A549 (cell line): ENCODE measurements around the gene SF3B4. TPM values are rescaled to one million over a fixed set of nuclear protein-coding genes. Genes with fewer than 3 reads are reported as not detected.

ENCODE experiments used
- ATAC-seq, 2 experiments: fragments of 200-7000 bp in 1 of 2; fragments of >200 bp in 1 of 2; cut with Nextera tagmentation in 1 of 2; cut with Tn5 transposase in 1 of 2; 3 replicates each; pipeline versions ENCODE4 v1.8.0 to v1.9.1; 2018 to 2020; ENCODE audit warnings: mild to moderate bottlenecking in 1 of 2, moderate library complexity in 1 of 2
- CTCF ChIA-PET: fragments of 300-600 bp; sonication (Branson Sonifier 250); formaldehyde crosslinking; extraction: SDS; loops from one replicate; lab custom pipeline; 2021; ENCODE audit warnings: antibody characterized with exemption, inconsistent platforms; lab: Yijun Ruan, JAX
- POLR2A ChIA-PET: fragments of 350-600 bp; formaldehyde crosslinking; extraction: SDS; loops from one replicate; lab custom pipeline; 2021; ENCODE audit warnings: antibody characterized with exemption, inconsistent platforms; lab: Yijun Ruan, JAX
- DNase-seq, 2 experiments: peaks; one replicate each; pipeline versions ENCODE4 v3.0.0 to v3.0.0-alpha.2; 2011 to 2016; ENCODE audit warnings: low read depth in 1 of 2, low spot score in 1 of 2
- FAIRE-seq: peaks from 2 replicates; lab custom pipeline; 2011; peaks lifted over from hg19 to GRCh38; lab: Jason Lieb, UNC
- H3K27ac ChIP-seq, 2 experiments: fragments of >200 bp; sonication (Bioruptor Twin); formaldehyde crosslinking; 3 replicates each; pipeline ENCODE4 v1.5.1; 2016 to 2017
- H3K4me1 ChIP-seq: fragments of >200 bp; sonication (Bioruptor Twin); formaldehyde crosslinking; 3 replicates; pipeline ENCODE4 v1.6.1; 2016
- H3K4me2 ChIP-seq: fragments of >200 bp; sonication (Bioruptor Twin); formaldehyde crosslinking; 3 replicates; pipeline ENCODE4 v1.6.1; 2016
- H3K4me3 ChIP-seq: fragments of >200 bp; sonication (Bioruptor Twin); formaldehyde crosslinking; 3 replicates; pipeline ENCODE4 v1.5.1; 2016
- H3K9me3 ChIP-seq: fragments of >200 bp; sonication (Bioruptor Twin); formaldehyde crosslinking; 3 replicates; pipeline ENCODE4 v1.6.1; 2016
- CBX2 ChIP-seq: fragments of 200-600 bp; sonication (generic); IDR thresholded peaks from 2 replicates; pipeline ENCODE4 v1.6.1; 2016; ENCODE audit warnings: low read depth, mild to moderate bottlenecking, borderline replicate concordance
- CBX8 ChIP-seq: fragments of 200-600 bp; sonication (generic); IDR thresholded peaks from 2 replicates; pipeline ENCODE4 v1.6.1; 2016
- CEBPB ChIP-seq, 2 experiments: fragments of >200 bp in 1 of 2; sonication (Bioruptor Twin) in 1 of 2; formaldehyde crosslinking in 1 of 2; IDR thresholded peaks; 2 replicates each; pipeline ENCODE4 v1.6.1; 2012 to 2016
- CHD2 ChIP-seq: fragments of 150-350 bp; IDR thresholded peaks from 2 replicates; pipeline ENCODE4 v1.6.1; 2014; ENCODE audit warnings: low read length; ENCODE audit not compliant: partially characterized antibody
- CHD4 ChIP-seq: fragments of 200-600 bp; sonication (generic); IDR thresholded peaks from 2 replicates; pipeline ENCODE4 v1.6.1; 2016; ENCODE audit warnings: antibody characterized with exemption, mild to moderate bottlenecking, borderline replicate concordance
- EHF ChIP-seq: fragments of 250-450 bp; sonication (Bioruptor Pico); IDR thresholded peaks from 2 replicates; pipeline ENCODE4 v1.5.0; 2020; ENCODE audit warnings: mild to moderate bottlenecking
- EHMT2 ChIP-seq: fragments of 200-600 bp; sonication (generic); IDR thresholded peaks from 2 replicates; pipeline ENCODE4 v1.6.1; 2016; ENCODE audit warnings: antibody characterized with exemption, low read depth, mild to moderate bottlenecking, moderate library complexity
- EP300 ChIP-seq, 2 experiments: fragments of >200 bp; sonication (Bioruptor Twin); formaldehyde crosslinking; IDR thresholded peaks; 2 replicates in 1 of 2; 3 replicates in 1 of 2; pipeline ENCODE4 v1.6.1; 2016 to 2017
- FOXS1 ChIP-seq: fragments of 250-450 bp; sonication (Bioruptor Pico); IDR thresholded peaks from 2 replicates; pipeline ENCODE4 v1.5.0; 2020; ENCODE audit warnings: mild to moderate bottlenecking, moderate library complexity
- HOXA7 ChIP-seq: fragments of 250-450 bp; sonication (Bioruptor Pico); IDR thresholded peaks from 2 replicates; pipeline ENCODE4 v1.5.0; 2020; ENCODE audit warnings: mild to moderate bottlenecking, moderate library complexity
- HOXB13 ChIP-seq: fragments of 250-450 bp; sonication (Bioruptor Pico); IDR thresholded peaks from 2 replicates; pipeline ENCODE4 v1.5.0; 2020; ENCODE audit warnings: low read depth, mild to moderate bottlenecking, moderate library complexity
- HOXB5 ChIP-seq: fragments of 250-450 bp; sonication (Bioruptor Pico); IDR thresholded peaks from 2 replicates; pipeline ENCODE4 v1.5.0; 2020; ENCODE audit warnings: mild to moderate bottlenecking, moderate library complexity
- JUN ChIP-seq, 2 experiments: fragments of >200 bp; sonication (Bioruptor Twin); formaldehyde crosslinking; IDR thresholded peaks; 2 replicates in 1 of 2; 3 replicates in 1 of 2; pipeline ENCODE4 v1.6.1; 2016 to 2017
- KDM1A ChIP-seq: fragments of 200-600 bp; sonication (generic); IDR thresholded peaks from 2 replicates; pipeline ENCODE4 v1.6.1; 2016; ENCODE audit warnings: low read depth, mild to moderate bottlenecking
- MAFK ChIP-seq: fragments of 450-650 bp; IDR thresholded peaks from 2 replicates; pipeline ENCODE4 v1.6.1; 2014; ENCODE audit not compliant: partially characterized antibody
- MAZ ChIP-seq: fragments of 150-350 bp; IDR thresholded peaks from 2 replicates; pipeline ENCODE4 v1.6.1; 2014; ENCODE audit warnings: antibody characterized with exemption, low read depth, low read length, borderline replicate concordance
- MYC ChIP-seq: IDR thresholded peaks from 2 replicates; pipeline ENCODE4 v1.6.1; 2012; ENCODE audit warnings: mild to moderate bottlenecking, inconsistent platforms, low read length, improper control_type of control experiment, borderline replicate concordance
- PHF8 ChIP-seq: fragments of 200-600 bp; sonication (generic); IDR thresholded peaks from 2 replicates; pipeline ENCODE4 v1.6.1; 2016; ENCODE audit warnings: low read depth, mild to moderate bottlenecking, antibody characterized with exemption, moderate library complexity, borderline replicate concordance
- POLR2A ChIP-seq: IDR thresholded peaks from 2 replicates; pipeline ENCODE4 v1.6.1; 2012; ENCODE audit warnings: mild to moderate bottlenecking, low read length
- POLR2AphosphoS2 ChIP-seq: conservative IDR thresholded peaks from 2 replicates; pipeline ENCODE4 v1.6.1; 2012; ENCODE audit warnings: low read length, improper control_type of control experiment, inconsistent platforms
- RFX5 ChIP-seq: fragments of 450-650 bp; IDR thresholded peaks from 2 replicates; pipeline ENCODE4 v1.7.1; 2014; ENCODE audit warnings: antibody characterized with exemption, mild to moderate bottlenecking, moderate library complexity
- RNF2 ChIP-seq: fragments of 200-600 bp; sonication (generic); IDR thresholded peaks from 2 replicates; pipeline ENCODE4 v1.6.1; 2016; ENCODE audit warnings: low read depth, mild to moderate bottlenecking, antibody characterized with exemption, moderate library complexity, borderline replicate concordance
- SMC3 ChIP-seq: fragments of >200 bp; sonication (Bioruptor Twin); formaldehyde crosslinking; IDR thresholded peaks from 3 replicates; pipeline ENCODE4 v1.6.1; 2018; ENCODE audit warnings: inconsistent platforms
- TP53 ChIP-seq: fragments of 250-450 bp; sonication (Bioruptor Pico); IDR thresholded peaks from 2 replicates; pipeline ENCODE4 v1.5.0; 2021; ENCODE audit warnings: mild to moderate bottlenecking, moderate library complexity
- ZNF302 ChIP-seq: fragments of 250-450 bp; sonication (Bioruptor Pico); IDR thresholded peaks from 2 replicates; pipeline ENCODE4 v1.9.0; 2021; ENCODE audit warnings: inconsistent platforms, mild to moderate bottlenecking, moderate library complexity
- WGBS: methylation state at CpG from one replicate; pipeline ENCODE4 v1.1.6; 2017; ENCODE audit errors: missing lambda C conversion rate; 5-methylcytosine and 5-hydroxymethylcytosine counted together
- polyA plus RNA-seq, 4 experiments: library from polyadenylated mRNA; depleted of rRNA in 3 of 4; stranded (reverse); fragments of >200 nt; fragmentation: RNase III in 1 of 4; extraction: RNeasy Plus Mini Kit Qiagen cat#74134 plus additional on column Dnase treatment in 1 of 4; gene quantifications; 2 replicates in 3 of 4; 3 replicates in 1 of 4; pipeline ENCODE4 v1.2.3, GENCODE V29; 2011 to 2017
- TF ChIP-seq, protein P1 (sequence below): fragments of >200 bp; sonication (Bioruptor Twin); formaldehyde crosslinking; IDR thresholded peaks from 3 replicates; pipeline ENCODE4 v1.5.1; 2016
- TF ChIP-seq, protein P2 (sequence below): fragments of >200 bp; sonication (Bioruptor Twin); formaldehyde crosslinking; IDR thresholded peaks from 3 replicates; pipeline ENCODE4 v1.6.1; 2016
- TF ChIP-seq, protein P3 (sequence below): fragments of 250-450 bp; sonication (Bioruptor Pico); IDR thresholded peaks from 2 replicates; pipeline ENCODE4 v1.5.0; 2020; ENCODE audit warnings: low read depth, mild to moderate bottlenecking, moderate library complexity
- TF ChIP-seq, protein P4 (sequence below): fragments of 250-450 bp; sonication (Bioruptor Pico); IDR thresholded peaks from 2 replicates; pipeline ENCODE4 v1.5.0; 2021; ENCODE audit warnings: mild to moderate bottlenecking, moderate library complexity, borderline replicate concordance

Gene SF3B4
- polyA plus RNA-seq, 2 of the 4 experiments (the other 2 are of a cell fraction) = 71.2 to 94.6 TPM

DNA sequence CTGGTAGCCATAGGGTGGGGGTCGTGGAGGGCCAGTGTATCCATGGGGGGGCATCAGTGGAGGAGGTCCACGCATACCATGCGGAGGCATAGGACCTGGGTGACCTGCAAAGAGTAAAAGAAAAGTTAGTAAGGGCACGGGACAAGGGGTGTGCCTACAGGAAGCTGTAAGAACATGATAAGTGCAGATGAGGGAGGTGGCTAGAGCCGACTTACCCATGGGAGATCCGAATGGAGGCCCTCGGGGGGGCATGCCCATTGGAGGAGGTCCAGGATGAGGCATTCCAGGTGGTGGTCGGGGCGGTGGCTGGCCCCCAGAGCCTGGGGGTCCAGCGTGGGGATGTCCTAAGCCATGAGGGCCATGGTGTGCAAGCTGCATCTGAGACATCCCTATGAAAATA is 4.0 kb downstream of the SF3B4 start:
- ChIA-PET POLR2A (interaction anchor here (0.6 kb wide), 1 partner anchor 36 kb away, joined by 4 read pairs; no protein-coding TSS in a partner anchor), CTCF (interaction anchor here (0.7 to 1.2 kb wide), 4 partner anchors 8 to 35 kb away, joined by 3 to 4 read pairs (median 3); no protein-coding TSS in a partner anchor)
- DNase-seq (no peak), ATAC-seq (no peak), FAIRE-seq (no peak)
- H3K9me3 ChIP-seq = no peaks in the 10 kb centered on the region
- WGBS = 87% methylated on average over 10 of the region's 10 CpGs
- H3K4me2 ChIP-seq = no peak overlapping the region
- H3K27ac ChIP-seq = no peak overlapping the region
- TF ChIP-seq EP300 (IDR thresholded peaks at IDR 0.05) (no peak), EHF (CRISPR knock-in tag) (no peak), CBX2 (no peak), CEBPB (IDR thresholded peaks at IDR 0.05) (no peak), SMC3 (no peak), MAZ (no peak), HOXB13 (CRISPR knock-in tag) (no peak), CBX8 (no peak)
- TF ChIP-seq, protein P1, sequence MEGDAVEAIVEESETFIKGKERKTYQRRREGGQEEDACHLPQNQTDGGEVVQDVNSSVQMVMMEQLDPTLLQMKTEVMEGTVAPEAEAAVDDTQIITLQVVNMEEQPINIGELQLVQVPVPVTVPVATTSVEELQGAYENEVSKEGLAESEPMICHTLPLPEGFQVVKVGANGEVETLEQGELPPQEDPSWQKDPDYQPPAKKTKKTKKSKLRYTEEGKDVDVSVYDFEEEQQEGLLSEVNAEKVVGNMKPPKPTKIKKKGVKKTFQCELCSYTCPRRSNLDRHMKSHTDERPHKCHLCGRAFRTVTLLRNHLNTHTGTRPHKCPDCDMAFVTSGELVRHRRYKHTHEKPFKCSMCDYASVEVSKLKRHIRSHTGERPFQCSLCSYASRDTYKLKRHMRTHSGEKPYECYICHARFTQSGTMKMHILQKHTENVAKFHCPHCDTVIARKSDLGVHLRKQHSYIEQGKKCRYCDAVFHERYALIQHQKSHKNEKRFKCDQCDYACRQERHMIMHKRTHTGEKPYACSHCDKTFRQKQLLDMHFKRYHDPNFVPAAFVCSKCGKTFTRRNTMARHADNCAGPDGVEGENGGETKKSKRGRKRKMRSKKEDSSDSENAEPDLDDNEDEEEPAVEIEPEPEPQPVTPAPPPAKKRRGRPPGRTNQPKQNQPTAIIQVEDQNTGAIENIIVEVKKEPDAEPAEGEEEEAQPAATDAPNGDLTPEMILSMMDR = no peak
- TF ChIP-seq, all 56 proteins: peak for 0
- Histone ChIP-seq H3K4me1 (peaks cover 16% of the 10 kb centered on the region), H3K4me3 (no peak overlapping the region)

DNA sequence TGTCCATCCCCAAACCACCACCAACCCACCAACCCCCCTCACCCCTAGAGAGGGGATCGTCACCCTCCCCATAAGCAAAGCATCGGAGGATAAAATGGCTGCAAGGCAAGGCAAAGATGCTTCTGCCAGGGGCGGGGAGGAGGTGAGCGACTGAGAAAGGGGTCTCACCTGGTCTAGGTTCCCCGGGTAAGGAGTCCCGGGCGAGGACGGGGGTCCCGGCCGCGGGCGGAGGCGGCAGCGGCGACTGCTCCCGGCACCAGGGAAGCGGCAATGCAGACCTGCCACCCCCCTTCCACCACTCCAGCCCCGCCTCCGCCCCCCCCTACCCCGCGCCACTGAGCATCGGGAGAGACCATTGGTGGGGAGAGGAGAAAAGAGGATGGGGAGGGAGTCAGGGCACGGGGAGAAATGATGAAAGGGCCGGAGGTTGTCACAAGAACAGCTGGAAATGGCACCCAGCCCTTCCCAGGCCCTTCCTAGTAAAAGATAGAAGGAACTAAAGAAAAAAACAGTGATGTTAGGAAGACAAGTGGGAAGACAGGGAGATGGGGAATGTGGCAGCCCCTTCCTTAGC is 9.9 kb downstream of the SF3B4 start, which contains the start of gene SV2A:
Gene SV2A, minus strand, starts transcription at position 274 of the 574 bp plus-strand sequence. CDS start 4,004 bp downstream, outside the sequence.
- ATAC-seq (no peak), FAIRE-seq (no peak), DNase-seq (no peak)
- Histone ChIP-seq H3K4me2 (no peak within 1 kb of the TSS), H3K4me3 (no peak within 1 kb of the TSS), H3K4me1 (no peaks in the 10 kb centered on the region), H3K27ac (no peak within 1 kb of the TSS), H3K9me3 (no peaks in the 10 kb centered on the region)
- WGBS = 55% methylated on average over 16 of the region's 24 CpGs
- CTCF ChIA-PET = no interaction called here
- POLR2A ChIA-PET = no interaction called here
- TF ChIP-seq POLR2AphosphoS2 (no peak), TP53 (CRISPR knock-in tag) (no peak), CHD2 (no peak), MAZ (no peak), CHD4 (no peak), JUN (IDR thresholded peaks at IDR 0.05) (no peak)
- TF ChIP-seq, protein P2, sequence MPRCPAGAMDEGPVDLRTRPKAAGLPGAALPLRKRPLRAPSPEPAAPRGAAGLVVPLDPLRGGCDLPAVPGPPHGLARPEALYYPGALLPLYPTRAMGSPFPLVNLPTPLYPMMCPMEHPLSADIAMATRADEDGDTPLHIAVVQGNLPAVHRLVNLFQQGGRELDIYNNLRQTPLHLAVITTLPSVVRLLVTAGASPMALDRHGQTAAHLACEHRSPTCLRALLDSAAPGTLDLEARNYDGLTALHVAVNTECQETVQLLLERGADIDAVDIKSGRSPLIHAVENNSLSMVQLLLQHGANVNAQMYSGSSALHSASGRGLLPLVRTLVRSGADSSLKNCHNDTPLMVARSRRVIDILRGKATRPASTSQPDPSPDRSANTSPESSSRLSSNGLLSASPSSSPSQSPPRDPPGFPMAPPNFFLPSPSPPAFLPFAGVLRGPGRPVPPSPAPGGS = no peak

DNA sequence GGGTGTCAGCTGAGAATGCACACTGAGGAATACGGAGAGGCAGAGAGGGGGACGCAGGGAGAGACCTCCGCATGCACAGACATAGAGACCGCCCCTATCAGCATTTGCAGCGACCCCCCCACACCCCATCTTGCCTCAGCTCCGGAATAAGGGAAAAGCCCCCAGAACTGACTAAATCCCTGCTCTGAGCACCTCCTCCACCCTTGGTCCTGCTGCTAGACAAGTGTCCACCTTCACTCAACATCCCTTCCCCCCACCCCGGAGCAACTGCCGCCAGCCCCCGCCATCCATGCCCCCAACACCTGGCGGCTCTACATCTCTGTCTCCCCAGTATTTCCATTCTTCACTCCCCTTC is 10.7 kb downstream of the SF3B4 start:
- CTCF ChIA-PET = interaction anchor here (0.9 kb wide), 1 partner anchor 29 kb away, joined by 3 read pairs; a partner anchor contains a TSS
- DNase-seq (no peak), FAIRE-seq (no peak), ATAC-seq (no peak)
- Histone ChIP-seq H3K4me2 (no peak overlapping the region), H3K9me3 (no peaks in the 10 kb centered on the region), H3K4me1 (no peaks in the 10 kb centered on the region), H3K27ac (no peak overlapping the region), H3K4me3 (no peak overlapping the region)
- TF ChIP-seq FOXS1 (no peak), RNF2 (no peak), RFX5 (no peak), EHMT2 (no peak), HOXB5 (CRISPR knock-in tag) (no peak), EP300 (IDR thresholded peaks at IDR 0.05) (no peak), MYC (no peak), HOXA7 (CRISPR knock-in tag) (no peak), CHD2 (no peak), ZNF302 (CRISPR knock-in tag) (no peak), JUN (IDR thresholded peaks at IDR 0.05) (no peak), MAFK (no peak), PHF8 (no peak), POLR2AphosphoS2 (no peak), CHD4 (no peak), KDM1A (no peak), POLR2A (no peak)
- TF ChIP-seq, protein P3, sequence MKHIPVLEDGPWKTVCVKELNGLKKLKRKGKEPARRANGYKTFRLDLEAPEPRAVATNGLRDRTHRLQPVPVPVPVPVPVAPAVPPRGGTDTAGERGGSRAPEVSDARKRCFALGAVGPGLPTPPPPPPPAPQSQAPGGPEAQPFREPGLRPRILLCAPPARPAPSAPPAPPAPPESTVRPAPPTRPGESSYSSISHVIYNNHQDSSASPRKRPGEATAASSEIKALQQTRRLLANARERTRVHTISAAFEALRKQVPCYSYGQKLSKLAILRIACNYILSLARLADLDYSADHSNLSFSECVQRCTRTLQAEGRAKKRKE = no peak
- TF ChIP-seq, protein P4, sequence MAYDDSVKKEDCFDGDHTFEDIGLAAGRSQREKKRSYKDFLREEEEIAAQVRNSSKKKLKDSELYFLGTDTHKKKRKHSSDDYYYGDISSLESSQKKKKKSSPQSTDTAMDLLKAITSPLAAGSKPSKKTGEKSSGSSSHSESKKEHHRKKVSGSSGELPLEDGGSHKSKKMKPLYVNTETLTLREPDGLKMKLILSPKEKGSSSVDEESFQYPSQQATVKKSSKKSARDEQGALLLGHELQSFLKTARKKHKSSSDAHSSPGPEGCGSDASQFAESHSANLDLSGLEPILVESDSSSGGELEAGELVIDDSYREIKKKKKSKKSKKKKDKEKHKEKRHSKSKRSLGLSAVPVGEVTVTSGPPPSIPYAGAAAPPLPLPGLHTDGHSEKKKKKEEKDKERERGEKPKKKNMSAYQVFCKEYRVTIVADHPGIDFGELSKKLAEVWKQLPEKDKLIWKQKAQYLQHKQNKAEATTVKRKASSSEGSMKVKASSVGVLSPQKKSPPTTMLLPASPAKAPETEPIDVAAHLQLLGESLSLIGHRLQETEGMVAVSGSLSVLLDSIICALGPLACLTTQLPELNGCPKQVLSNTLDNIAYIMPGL (CRISPR knock-in tag) = no peak
- WGBS = 48% methylated on average over 9 of the region's 10 CpGs
- POLR2A ChIA-PET = no interaction called here
